Type B pancreatic cell (in vitro differentiated cells): ENCODE data around the gene ZCCHC7. TPM values are rescaled to one million over a fixed set of nuclear protein-coding genes. Genes with fewer than 3 reads are reported as not detected.

Experiments
- DNase-seq: peaks from one replicate; pipeline ENCODE4 v3.0.0; 2021; ENCODE audit warnings: mixed read lengths; ENCODE audit not compliant: unreplicated experiment; ENCODE audit errors: extremely low spot score
- H3K27ac Mint-ChIP-seq: 2 replicates; pipeline ENCODE4 v1.8.0; 2021; ENCODE audit warnings: mild to moderate bottlenecking, mixed read lengths
- H3K27me3 Mint-ChIP-seq: 2 replicates; pipeline ENCODE4 v1.8.0; 2021; ENCODE audit warnings: mixed read lengths
- H3K36me3 Mint-ChIP-seq: 2 replicates; pipeline ENCODE4 v1.8.0; 2021; ENCODE audit warnings: mixed read lengths
- H3K4me1 Mint-ChIP-seq: one replicate; pipeline ENCODE4 v1.8.0; 2021; ENCODE audit warnings: mixed read lengths; ENCODE audit not compliant: unreplicated experiment
- H3K4me3 Mint-ChIP-seq: 2 replicates; pipeline ENCODE4 v1.8.0; 2021; ENCODE audit warnings: mild to moderate bottlenecking, mixed read lengths
- H3K9me3 Mint-ChIP-seq: 2 replicates; pipeline ENCODE4 v1.8.0; 2021; ENCODE audit warnings: mixed read lengths
- total RNA-seq: library from RNA; stranded (reverse); gene quantifications from 2 replicates; pipeline ENCODE4 v1.2.1, GENCODE V29; 2021; ENCODE audit warnings: low replicate concordance
- TF ChIP-seq, protein P1 (sequence below): fragments of 200-600 bp; sonication (generic); conservative IDR thresholded peaks from 2 replicates; pipeline ENCODE4 v1.5.0; 2021; ENCODE audit warnings: antibody characterized with exemption, mild to moderate bottlenecking

Gene ZCCHC7
- total RNA-seq, 1 donor from 2014 or later = 20.3 TPM

DNA sequence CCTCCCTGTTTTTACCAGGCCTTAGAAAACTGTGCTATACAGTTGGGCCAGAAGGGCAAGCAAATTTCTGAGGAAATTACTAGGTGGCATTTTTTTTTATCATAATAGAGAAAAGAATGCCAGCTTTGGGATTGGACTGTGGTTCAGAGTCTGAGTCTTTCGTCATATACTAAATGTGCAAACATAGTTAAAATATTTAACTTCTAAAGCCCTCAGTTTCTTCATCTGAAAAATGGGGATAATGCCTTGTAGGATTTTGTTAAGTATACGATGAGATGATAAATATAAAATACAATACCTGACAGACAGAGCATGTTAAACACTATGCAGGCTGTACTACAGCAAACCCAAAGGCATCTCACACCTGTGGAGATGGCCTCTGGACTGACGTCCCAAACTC, 214.9 kb downstream of the ZCCHC7 start:
- Mint-ChIP-seq H3K4me3 (no peak overlapping the region), H3K27ac (no peak overlapping the region), H3K27me3 (no peaks in the 10 kb centered on the region), H3K36me3 (no peaks in the 10 kb centered on the region), H3K4me1 (no peaks in the 10 kb centered on the region), H3K9me3 (no peaks in the 10 kb centered on the region)
- DNase-seq = no peak
- TF ChIP-seq, protein P1, sequence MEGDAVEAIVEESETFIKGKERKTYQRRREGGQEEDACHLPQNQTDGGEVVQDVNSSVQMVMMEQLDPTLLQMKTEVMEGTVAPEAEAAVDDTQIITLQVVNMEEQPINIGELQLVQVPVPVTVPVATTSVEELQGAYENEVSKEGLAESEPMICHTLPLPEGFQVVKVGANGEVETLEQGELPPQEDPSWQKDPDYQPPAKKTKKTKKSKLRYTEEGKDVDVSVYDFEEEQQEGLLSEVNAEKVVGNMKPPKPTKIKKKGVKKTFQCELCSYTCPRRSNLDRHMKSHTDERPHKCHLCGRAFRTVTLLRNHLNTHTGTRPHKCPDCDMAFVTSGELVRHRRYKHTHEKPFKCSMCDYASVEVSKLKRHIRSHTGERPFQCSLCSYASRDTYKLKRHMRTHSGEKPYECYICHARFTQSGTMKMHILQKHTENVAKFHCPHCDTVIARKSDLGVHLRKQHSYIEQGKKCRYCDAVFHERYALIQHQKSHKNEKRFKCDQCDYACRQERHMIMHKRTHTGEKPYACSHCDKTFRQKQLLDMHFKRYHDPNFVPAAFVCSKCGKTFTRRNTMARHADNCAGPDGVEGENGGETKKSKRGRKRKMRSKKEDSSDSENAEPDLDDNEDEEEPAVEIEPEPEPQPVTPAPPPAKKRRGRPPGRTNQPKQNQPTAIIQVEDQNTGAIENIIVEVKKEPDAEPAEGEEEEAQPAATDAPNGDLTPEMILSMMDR = no peak

DNA sequence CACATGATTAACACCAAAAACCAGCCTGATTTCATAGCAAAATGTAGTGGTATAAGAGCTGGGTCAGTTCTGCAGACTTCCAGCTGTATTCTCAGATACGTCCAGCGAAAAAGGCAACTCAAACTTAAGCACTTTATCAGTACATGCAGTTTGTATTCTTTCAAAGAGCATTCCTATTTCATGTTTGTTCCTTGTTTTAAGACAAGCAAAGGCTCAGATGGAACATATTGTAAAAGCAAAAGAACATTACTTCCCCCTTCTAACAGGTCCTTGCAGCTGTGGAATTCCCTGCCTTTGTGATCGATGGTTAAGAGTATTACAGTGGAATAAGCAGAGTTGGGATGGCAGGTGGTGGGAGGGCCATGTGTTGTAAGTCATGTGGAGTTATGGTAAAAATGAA, 215.8 kb downstream of the ZCCHC7 start:
- no peaks in the 10 kb centered on the region for H3K27me3 Mint-ChIP-seq
- DNase-seq = no peak
- no peak overlapping the region for H3K27ac Mint-ChIP-seq
- TF ChIP-seq, protein P1 = no peak
- no peak overlapping the region for H3K4me3 Mint-ChIP-seq
- no peaks in the 10 kb centered on the region for H3K4me1 Mint-ChIP-seq
- H3K36me3 Mint-ChIP-seq = no peaks in the 10 kb centered on the region
- H3K9me3 Mint-ChIP-seq = no peaks in the 10 kb centered on the region

DNA sequence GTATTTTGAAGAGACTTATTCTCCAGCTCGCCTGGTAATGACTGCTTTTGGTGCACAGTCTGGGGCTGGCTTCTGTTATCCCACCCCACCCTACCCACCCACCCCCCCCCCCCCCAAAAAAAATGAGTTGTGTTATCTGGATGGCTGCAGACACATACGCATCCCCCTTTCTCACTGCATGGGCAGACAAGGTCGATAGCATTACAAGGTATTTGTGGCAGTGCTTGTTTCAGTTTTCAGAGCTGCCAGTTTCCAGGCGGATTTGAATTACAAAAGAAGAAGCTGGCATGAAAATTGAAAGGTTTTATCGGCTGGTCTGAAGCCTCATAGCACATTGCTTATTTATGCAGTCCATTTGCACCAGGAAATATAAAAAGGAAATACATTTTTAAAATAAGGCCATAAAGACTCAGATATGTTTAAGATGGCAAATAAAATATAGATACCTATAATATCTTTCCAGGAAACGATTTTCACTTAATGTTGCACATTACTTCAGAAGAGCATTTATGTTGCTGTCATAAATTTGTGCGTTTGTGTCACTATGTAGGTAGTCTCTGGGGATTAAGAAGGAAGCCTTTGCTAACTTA, 217.0 kb downstream of the ZCCHC7 start:
- Mint-ChIP-seq H3K36me3 (no peaks in the 10 kb centered on the region), H3K9me3 (no peaks in the 10 kb centered on the region), H3K4me1 (no peaks in the 10 kb centered on the region), H3K4me3 (no peak overlapping the region), H3K27me3 (no peaks in the 10 kb centered on the region), H3K27ac (no peak overlapping the region)
- TF ChIP-seq, protein P1 = no peak
- DNase-seq = no peak

DNA sequence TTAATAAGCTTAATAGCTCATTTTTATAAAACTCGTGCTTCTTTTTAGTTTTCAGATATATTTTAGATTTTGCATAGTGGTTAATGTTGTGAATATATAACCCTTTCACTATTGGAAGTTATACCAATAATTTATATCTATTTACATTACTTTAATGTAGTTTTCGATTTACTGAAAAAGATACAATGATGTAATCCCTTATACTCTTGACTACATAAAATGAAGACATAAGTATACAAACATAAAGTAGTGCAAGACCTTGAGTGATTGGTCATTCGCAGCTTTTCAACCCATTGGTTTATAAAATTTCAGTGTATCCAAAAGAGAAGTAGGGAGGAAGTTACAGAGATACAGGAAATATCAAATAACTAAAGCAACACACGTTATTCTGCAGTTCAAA, 217.8 kb downstream of the ZCCHC7 start:
- Mint-ChIP-seq H3K27me3 (no peaks in the 10 kb centered on the region), H3K4me3 (no peak overlapping the region), H3K4me1 (no peaks in the 10 kb centered on the region), H3K9me3 (no peaks in the 10 kb centered on the region), H3K27ac (no peak overlapping the region), H3K36me3 (no peaks in the 10 kb centered on the region)
- TF ChIP-seq, protein P1 = no peak
- DNase-seq = no peak

DNA sequence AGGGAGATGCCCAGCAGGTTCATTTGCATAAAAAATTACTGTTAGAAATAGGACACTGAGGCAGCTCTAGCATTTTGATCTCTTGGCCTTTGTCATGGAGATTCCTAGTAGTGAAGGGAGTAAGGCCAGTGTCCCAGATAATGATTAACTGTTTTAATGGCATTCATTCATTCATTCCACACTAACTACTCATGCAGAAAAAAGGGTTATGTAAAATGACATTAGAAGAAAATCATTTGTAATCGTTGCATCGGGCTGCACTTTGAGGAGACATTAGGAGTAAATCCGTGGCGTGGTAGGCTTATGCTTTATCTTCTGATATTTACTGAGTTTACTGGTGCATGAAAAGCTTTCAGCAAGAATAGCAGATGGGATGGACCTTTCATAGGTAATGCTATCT, 219.5 kb downstream of the ZCCHC7 start:
- TF ChIP-seq, protein P1 = no peak
- no peak overlapping the region for H3K27ac Mint-ChIP-seq
- H3K36me3 Mint-ChIP-seq = no peaks in the 10 kb centered on the region
- no peaks in the 10 kb centered on the region for H3K4me1 Mint-ChIP-seq
- H3K9me3 Mint-ChIP-seq = no peaks in the 10 kb centered on the region
- H3K4me3 Mint-ChIP-seq = no peak overlapping the region
- DNase-seq = no peak
- no peaks in the 10 kb centered on the region for H3K27me3 Mint-ChIP-seq

DNA sequence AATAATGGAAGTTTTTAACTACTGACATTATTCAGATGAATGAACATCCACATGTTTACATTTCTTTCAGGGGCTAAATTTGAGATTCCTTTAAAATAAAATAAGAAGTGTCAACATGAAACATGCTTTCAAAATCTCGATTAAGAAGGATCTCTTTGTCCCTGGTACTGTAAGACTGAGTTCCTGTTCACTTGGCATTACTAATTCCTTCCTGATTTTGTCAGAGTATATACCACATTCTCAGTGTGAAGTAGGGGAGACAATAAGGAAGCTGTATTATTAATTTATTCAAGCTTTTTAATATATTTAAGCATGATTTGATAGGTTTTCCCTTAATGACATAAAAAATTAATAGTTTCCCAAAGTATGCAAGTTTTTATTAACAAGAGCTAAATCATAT, 220.6 kb downstream of the ZCCHC7 start:
- TF ChIP-seq, protein P1 = no peak
- no peak overlapping the region for H3K4me3 Mint-ChIP-seq
- no peaks in the 10 kb centered on the region for H3K9me3 Mint-ChIP-seq
- no peaks in the 10 kb centered on the region for H3K27me3 Mint-ChIP-seq
- no peak for DNase-seq
- no peaks in the 10 kb centered on the region for H3K4me1 Mint-ChIP-seq
- no peak overlapping the region for H3K27ac Mint-ChIP-seq
- H3K36me3 Mint-ChIP-seq = no peaks in the 10 kb centered on the region
